ENCODE measurements around the gene GPR39.

Gene GPR39

GRCh38 chr2:132651115-132652045, 234.8 kb downstream of the GPR39 start:
- peak; percentile 99 for ATAC-seq

GRCh38 chr2:132652474-132652873, 235.9 kb downstream of the GPR39 start:
- no peak for TF ChIP-seq ZNF565 (CRISPR knock-in tag; conservative IDR thresholded peaks at IDR 0.05; ENCODE audit: low read depth)
- no peak for TF ChIP-seq POU6F1 (CRISPR knock-in tag; IDR thresholded peaks at IDR 0.05; ENCODE audit: borderline replicate concordance, low read depth)
- no peak for TF ChIP-seq CSDC2 (CRISPR knock-in tag; IDR thresholded peaks at IDR 0.05)
- no peak for TF ChIP-seq ZC3H10 (CRISPR knock-in tag; IDR thresholded peaks at IDR 0.05)

More at GRCh38 chr2:132651115-132652045, 234.8 kb downstream of the GPR39 start:
- TF ChIP-seq CSDC2 (CRISPR knock-in tag; IDR thresholded peaks at IDR 0.05) (no peak), ZNF565 (CRISPR knock-in tag; conservative IDR thresholded peaks at IDR 0.05; ENCODE audit: low read depth) (no peak), GLIS3 (CRISPR knock-in tag; IDR thresholded peaks at IDR 0.05) (no peak)

GRCh38 chr2:132654335-132654734, 237.7 kb downstream of the GPR39 start:
- TF ChIP-seq ZNF70 (CRISPR knock-in tag; IDR thresholded peaks at IDR 0.05), result no peak
- no peak for TF ChIP-seq ZNF8 (CRISPR knock-in tag; IDR thresholded peaks at IDR 0.05)
- TF ChIP-seq BACH2 (CRISPR knock-in tag; IDR thresholded peaks at IDR 0.05; ENCODE audit: borderline replicate concordance), result no peak
- no peak for TF ChIP-seq TSHZ2 (CRISPR knock-in tag; IDR thresholded peaks at IDR 0.05)
- no peak for TF ChIP-seq CSRNP3 (CRISPR knock-in tag; IDR thresholded peaks at IDR 0.05)
- no peak for TF ChIP-seq RARB (CRISPR knock-in tag; IDR thresholded peaks at IDR 0.05)
- TF ChIP-seq ZNF565 (CRISPR knock-in tag; conservative IDR thresholded peaks at IDR 0.05; ENCODE audit: low read depth), result no peak
- no peak for ATAC-seq

More at GRCh38 chr2:132652474-132652873, 235.9 kb downstream of the GPR39 start:
- ATAC-seq, result no peak

- ATAC-seq, result no peak
Observed at GRCh38 chr2:132654968-132655367, 238.4 kb downstream of the GPR39 start.

GRCh38 chr2:132656266-132656975, 239.8 kb downstream of the GPR39 start:
- TF ChIP-seq ESRRG (CRISPR knock-in tag; IDR thresholded peaks at IDR 0.05) (no peak), ZNF8 (CRISPR knock-in tag; IDR thresholded peaks at IDR 0.05) (no peak), ZNF565 (CRISPR knock-in tag; conservative IDR thresholded peaks at IDR 0.05; ENCODE audit: low read depth) (no peak), RARB (CRISPR knock-in tag; IDR thresholded peaks at IDR 0.05) (no peak), TSHZ2 (CRISPR knock-in tag; IDR thresholded peaks at IDR 0.05) (no peak)
- no peak for ATAC-seq

More at GRCh38 chr2:132654968-132655367, 238.4 kb downstream of the GPR39 start:
- no peak for TF ChIP-seq CREB5 (CRISPR knock-in tag; IDR thresholded peaks at IDR 0.05; ENCODE audit: low read depth)
- no peak for TF ChIP-seq CSDC2 (CRISPR knock-in tag; IDR thresholded peaks at IDR 0.05)
- TF ChIP-seq ZNF70 (CRISPR knock-in tag; IDR thresholded peaks at IDR 0.05), result no peak
